Neural cell (in vitro differentiated cells): Measurements from ENCODE around the gene TMUB1.

Experiments
- CTCF ChIP-seq: fragments of 450-650 bp; IDR thresholded peaks from 2 replicates; pipeline ENCODE4 v1.5.1; 2014; ENCODE audit warnings: antibody characterized with exemption, mild to moderate bottlenecking, moderate library complexity; ENCODE audit not compliant: poor library complexity, severe bottlenecking
- EZH2 ChIP-seq: fragments of 200-600, 300-800 bp; shearing (Covaris generic), sonication (generic); IDR thresholded peaks from 2 replicates; pipeline ENCODE4 v1.6.1; 2014; ENCODE audit warnings: antibody characterized with exemption, low read length, borderline replicate concordance, mild to moderate bottlenecking; ENCODE audit not compliant: insufficient read depth, poor library complexity, severe bottlenecking
- MXI1 ChIP-seq: fragments of 450-650 bp; conservative IDR thresholded peaks from 2 replicates; pipeline ENCODE4 v1.6.1; 2014; ENCODE audit warnings: antibody characterized with exemption, mild to moderate bottlenecking; ENCODE audit not compliant: poor library complexity, severe bottlenecking
- POLR2AphosphoS5 ChIP-seq: IDR thresholded peaks from 2 replicates; pipeline ENCODE4 v1.6.1; 2012
- RAD21 ChIP-seq: fragments of 450-650 bp; conservative IDR thresholded peaks from 2 replicates; pipeline ENCODE4 v1.6.1; 2014; ENCODE audit warnings: antibody characterized with exemption, mild to moderate bottlenecking, moderate library complexity
- REST ChIP-seq: IDR thresholded peaks from 2 replicates; pipeline ENCODE4 v1.6.1; 2012; ENCODE audit warnings: borderline replicate concordance
- SMC3 ChIP-seq: fragments of 450-650 bp; conservative IDR thresholded peaks from 2 replicates; pipeline ENCODE4 v1.6.1; 2014; ENCODE audit warnings: antibody characterized with exemption, mild to moderate bottlenecking, moderate library complexity; ENCODE audit not compliant: poor library complexity

- no peak for TF ChIP-seq REST
- no peak for TF ChIP-seq MXI1
- no peak for TF ChIP-seq SMC3
- TF ChIP-seq RAD21, result no peak
- no peak for TF ChIP-seq EZH2
- TF ChIP-seq CTCF, result no peak
- TF ChIP-seq POLR2AphosphoS5, result no peak
Observed at GRCh38 chr7:151089893-151090730, 6.8 kb upstream of the TMUB1 start.
